MM.1S (cell line): ENCODE data around the gene CILP.

Experiments used
- DNase-seq: peaks from one replicate; pipeline ENCODE4 v3.0.0-alpha.2; 2015
- H2AFZ ChIP-seq: fragments of 300-600 bp; sonication (generic); 2 replicates; pipeline ENCODE4 v1.6.0; 2016; ENCODE audit warnings: antibody characterized with exemption, low read length
- H3F3A ChIP-seq: fragments of 300-600 bp; sonication (generic); 2 replicates; pipeline ENCODE4 v1.6.1; 2016; ENCODE audit warnings: mild to moderate bottlenecking, antibody characterized with exemption, low read length, moderate library complexity, mixed read lengths; ENCODE audit not compliant: insufficient read depth
- H3K27ac ChIP-seq: fragments of 300-600 bp; sonication (generic); 2 replicates; pipeline ENCODE4 v1.5.1; 2016; ENCODE audit warnings: mild to moderate bottlenecking, low read length
- H3K27me3 ChIP-seq: fragments of 300-600 bp; sonication (generic); replicated peaks from 2 replicates; pipeline ENCODE4 v1.6.0; 2016; ENCODE audit warnings: low read length; ENCODE audit not compliant: insufficient read depth
- H3K36me3 ChIP-seq: fragments of 300-600 bp; sonication (generic); replicated peaks from 2 replicates; pipeline ENCODE4 v1.6.1; 2016; ENCODE audit warnings: mild to moderate bottlenecking, low read length, mixed read lengths; ENCODE audit not compliant: insufficient read depth
- H3K4me1 ChIP-seq: fragments of 300-600 bp; sonication (generic); 2 replicates; pipeline ENCODE4 v1.6.1; 2016; ENCODE audit warnings: low read length, mixed read lengths
- H3K4me2 ChIP-seq: fragments of 300-600 bp; sonication (generic); 2 replicates; pipeline ENCODE4 v1.6.0; 2016; ENCODE audit warnings: low read depth, low read length
- H3K4me3 ChIP-seq: fragments of 300-600 bp; sonication (generic); 2 replicates; pipeline ENCODE4 v1.5.1; 2016; ENCODE audit warnings: low read length, mixed read lengths
- H3K79me2 ChIP-seq: fragments of 300-600 bp; sonication (generic); 2 replicates; pipeline ENCODE4 v1.6.1; 2016; ENCODE audit warnings: mixed run types, low read length, mixed read lengths
- H3K9ac ChIP-seq: fragments of 300-600 bp; sonication (generic); 2 replicates; pipeline ENCODE4 v1.6.1; 2016; ENCODE audit warnings: low read length, mixed read lengths
- H3K9me2 ChIP-seq: fragments of 300-600 bp; sonication (generic); replicated peaks from 2 replicates; pipeline ENCODE4 v1.6.1; 2016; ENCODE audit warnings: mild to moderate bottlenecking, low read length, mixed read lengths; ENCODE audit not compliant: insufficient read depth
- H3K9me3 ChIP-seq: fragments of 300-600 bp; sonication (generic); replicated peaks from 2 replicates; pipeline ENCODE4 v1.6.1; 2016; ENCODE audit warnings: mild to moderate bottlenecking, low read length, mixed read lengths; ENCODE audit not compliant: insufficient read depth
- H4K20me1 ChIP-seq: fragments of 300-600 bp; sonication (generic); 2 replicates; pipeline ENCODE4 v1.6.1; 2016; ENCODE audit warnings: mild to moderate bottlenecking, low read length, moderate library complexity, mixed read lengths; ENCODE audit not compliant: insufficient read depth
- EZH2 ChIP-seq: fragments of 300-600 bp; sonication (generic); optimal IDR thresholded peaks from 2 replicates; pipeline ENCODE3; 2017; ENCODE audit warnings: low read depth, mild to moderate bottlenecking, antibody characterized with exemption, low read length, mixed read lengths
- EZH2phosphoT487 ChIP-seq: fragments of 300-600 bp; sonication (generic); IDR thresholded peaks from 2 replicates; pipeline ENCODE4 v1.6.1; 2018; ENCODE audit warnings: antibody characterized with exemption, low read length
- TF ChIP-seq, protein P1 (sequence below): fragments of 300-600 bp; sonication (generic); IDR thresholded peaks from 2 replicates; pipeline ENCODE4 v1.5.1; 2016; ENCODE audit warnings: antibody characterized with exemption, low read length, mixed read lengths

Gene CILP

DNA sequence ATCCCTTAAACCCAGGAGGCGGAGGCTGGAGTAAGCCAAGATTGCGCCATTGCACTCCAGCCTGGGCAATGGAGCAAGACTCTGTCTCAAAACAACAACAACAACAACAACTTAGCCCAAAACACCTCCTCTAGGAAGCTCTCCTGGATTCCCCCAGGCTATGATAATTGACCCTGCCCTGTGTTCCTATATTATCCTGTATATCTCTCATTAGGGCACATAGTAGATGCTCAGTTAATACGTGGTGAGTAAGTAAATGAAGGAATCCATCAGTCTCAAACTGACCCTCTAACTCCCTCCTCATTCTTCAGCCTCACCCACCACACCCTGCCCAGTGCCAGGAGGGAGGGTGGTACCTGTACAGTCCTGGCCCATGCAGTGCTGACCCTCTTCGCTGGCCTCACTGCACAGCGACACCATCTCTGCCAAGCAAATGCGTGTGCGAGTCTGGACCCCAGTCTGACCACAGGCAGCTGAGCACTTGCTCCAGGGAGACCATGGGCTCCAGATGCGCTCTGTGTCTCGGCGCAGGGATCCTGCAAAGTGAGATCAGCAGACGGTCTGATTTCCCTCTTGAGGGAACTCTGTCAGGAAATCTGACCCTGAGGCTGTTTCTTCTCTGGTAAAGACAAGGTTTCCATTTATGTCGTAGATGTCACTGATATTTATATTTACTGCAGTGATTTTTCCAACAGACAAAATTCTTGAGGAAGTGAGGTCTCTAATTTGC is 6.2 kb downstream of the CILP start:
- Histone ChIP-seq H3K9me2 (no peaks in the 10 kb centered on the region), H3K4me2 (no peak overlapping the region), H3K27me3 (no peaks in the 10 kb centered on the region), H3K79me2 (no peaks in the 10 kb centered on the region), H3K36me3 (no peaks in the 10 kb centered on the region), H2AFZ (no peak overlapping the region), H3K27ac (no peak overlapping the region), H3K9ac (no peak overlapping the region), H3K4me1 (no peaks in the 10 kb centered on the region), H4K20me1 (no peaks in the 10 kb centered on the region), H3F3A (no peaks in the 10 kb centered on the region), H3K9me3 (no peaks in the 10 kb centered on the region), H3K4me3 (no peak overlapping the region)
- TF ChIP-seq, protein P1, sequence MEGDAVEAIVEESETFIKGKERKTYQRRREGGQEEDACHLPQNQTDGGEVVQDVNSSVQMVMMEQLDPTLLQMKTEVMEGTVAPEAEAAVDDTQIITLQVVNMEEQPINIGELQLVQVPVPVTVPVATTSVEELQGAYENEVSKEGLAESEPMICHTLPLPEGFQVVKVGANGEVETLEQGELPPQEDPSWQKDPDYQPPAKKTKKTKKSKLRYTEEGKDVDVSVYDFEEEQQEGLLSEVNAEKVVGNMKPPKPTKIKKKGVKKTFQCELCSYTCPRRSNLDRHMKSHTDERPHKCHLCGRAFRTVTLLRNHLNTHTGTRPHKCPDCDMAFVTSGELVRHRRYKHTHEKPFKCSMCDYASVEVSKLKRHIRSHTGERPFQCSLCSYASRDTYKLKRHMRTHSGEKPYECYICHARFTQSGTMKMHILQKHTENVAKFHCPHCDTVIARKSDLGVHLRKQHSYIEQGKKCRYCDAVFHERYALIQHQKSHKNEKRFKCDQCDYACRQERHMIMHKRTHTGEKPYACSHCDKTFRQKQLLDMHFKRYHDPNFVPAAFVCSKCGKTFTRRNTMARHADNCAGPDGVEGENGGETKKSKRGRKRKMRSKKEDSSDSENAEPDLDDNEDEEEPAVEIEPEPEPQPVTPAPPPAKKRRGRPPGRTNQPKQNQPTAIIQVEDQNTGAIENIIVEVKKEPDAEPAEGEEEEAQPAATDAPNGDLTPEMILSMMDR, result no peak
- no peak for TF ChIP-seq EZH2
- TF ChIP-seq EZH2phosphoT487, result no peak
- DNase-seq, result no peak

DNA sequence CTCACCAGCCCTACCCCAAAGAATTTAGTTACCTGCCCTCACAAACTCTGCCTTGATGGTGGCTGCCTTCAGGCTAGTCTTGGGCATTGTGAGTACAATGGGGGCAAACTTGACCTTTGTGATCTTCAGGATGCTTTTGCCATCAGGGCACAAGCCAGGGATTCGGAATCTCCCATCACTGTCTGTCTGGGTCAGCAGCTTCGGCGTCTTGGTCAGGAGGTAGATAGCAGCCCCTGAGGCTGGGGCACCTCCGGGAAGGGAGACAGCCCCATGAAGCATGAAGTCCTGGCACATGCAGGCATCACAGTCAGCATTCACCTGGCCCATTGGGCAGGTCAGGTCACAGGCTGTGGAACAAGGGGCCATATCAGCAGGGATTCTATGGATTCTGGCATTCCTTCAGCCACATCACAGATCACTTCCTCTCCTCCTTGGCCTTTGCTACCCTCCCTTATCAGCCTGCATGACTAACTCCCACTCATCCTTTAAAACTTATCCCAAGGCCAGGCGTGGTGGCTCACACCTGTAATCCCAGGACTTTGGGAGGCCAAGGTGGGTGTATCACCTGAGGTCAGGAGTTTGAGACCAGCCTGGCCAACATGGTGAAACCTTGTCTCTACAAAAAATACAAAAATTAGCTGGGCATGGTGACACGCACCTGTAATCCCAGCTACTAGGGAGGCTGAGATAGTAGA is 6.9 kb downstream of the CILP start:
- DNase-seq, result no peak
- no peak overlapping the region for H3K27ac ChIP-seq
- TF ChIP-seq EZH2phosphoT487 (no peak), EZH2 (no peak)
- TF ChIP-seq, protein P1, result no peak
- no peaks in the 10 kb centered on the region for H3K9me2 ChIP-seq
- H3K27me3 ChIP-seq, result no peaks in the 10 kb centered on the region
- no peaks in the 10 kb centered on the region for H3K4me1 ChIP-seq
- no peak overlapping the region for H2AFZ ChIP-seq
- H3F3A ChIP-seq, result no peaks in the 10 kb centered on the region
- no peak overlapping the region for H3K9ac ChIP-seq
- no peak overlapping the region for H3K4me2 ChIP-seq
- H3K79me2 ChIP-seq, result no peaks in the 10 kb centered on the region
- H3K36me3 ChIP-seq, result no peaks in the 10 kb centered on the region
- no peak overlapping the region for H3K4me3 ChIP-seq
- no peaks in the 10 kb centered on the region for H4K20me1 ChIP-seq
- no peaks in the 10 kb centered on the region for H3K9me3 ChIP-seq

DNA sequence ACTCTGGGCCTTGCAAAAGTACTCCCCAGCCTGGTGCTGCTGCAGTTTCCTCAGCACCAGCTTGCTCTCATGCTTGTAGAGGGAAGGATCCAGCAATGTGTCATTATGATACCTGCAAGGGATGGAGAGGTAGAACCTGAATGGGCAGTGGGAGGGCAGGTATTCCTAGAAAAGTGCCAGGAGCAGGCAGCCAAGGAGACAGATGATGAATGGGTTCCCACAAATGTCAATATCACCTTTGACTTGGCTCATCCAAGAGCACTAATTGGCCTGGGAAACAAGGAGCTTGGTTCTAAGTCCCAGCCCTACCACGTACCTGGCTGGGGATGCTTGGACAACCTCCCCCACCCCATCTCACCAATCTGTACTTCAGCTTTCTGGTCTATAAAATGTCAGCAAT is 9.4 kb downstream of the CILP start:
- Histone ChIP-seq H3K4me2 (no peak overlapping the region), H3K27ac (no peak overlapping the region), H3K79me2 (no peaks in the 10 kb centered on the region), H3K9ac (no peak overlapping the region), H3F3A (no peaks in the 10 kb centered on the region), H4K20me1 (no peaks in the 10 kb centered on the region), H3K4me1 (no peaks in the 10 kb centered on the region), H3K4me3 (no peak overlapping the region), H2AFZ (no peak overlapping the region), H3K36me3 (no peaks in the 10 kb centered on the region), H3K9me3 (no peaks in the 10 kb centered on the region), H3K9me2 (no peaks in the 10 kb centered on the region), H3K27me3 (no peaks in the 10 kb centered on the region)
- no peak for DNase-seq
- TF ChIP-seq, protein P1, result no peak
- TF ChIP-seq EZH2 (no peak), EZH2phosphoT487 (no peak)
